NCI-H146 treated with DMSO at 0.1 percent for 48 hours (cell line): ENCODE results near the gene EXOC1L.

Source experiments
- DNase-seq: peaks from one replicate; lab custom pipeline; 2025; ENCODE audit not compliant: unreplicated experiment; lab: John Stamatoyannopoulos, UW

EXOC1L gene

GRCh38 chr4:55819634-55820033 lies at the start of gene EXOC1L:
EXOC1L (plus strand) TSS chr4:55819790; CDS start chr4:55820027, 237 bp downstream.
- no peak for DNase-seq

GRCh38 chr4:55770662-55771061 lies 48.9 kb upstream of the EXOC1L start:
- no peak for DNase-seq

GRCh38 chr4:55781341-55781740 lies 38.2 kb upstream of the EXOC1L start:
- no peak for DNase-seq

- DNase-seq: no peak
Observed at GRCh38 chr4:55781812-55782211, 37.8 kb upstream of the EXOC1L start.

- no peak for DNase-seq
Observed at GRCh38 chr4:55783584-55783983, 36.0 kb upstream of the EXOC1L start.

GRCh38 chr4:55784747-55785146 lies 34.8 kb upstream of the EXOC1L start:
- no peak for DNase-seq

- DNase-seq: no peak
Observed at GRCh38 chr4:55791666-55792065, 27.9 kb upstream of the EXOC1L start.

GRCh38 chr4:55793479-55793878 lies 26.1 kb upstream of the EXOC1L start:
- DNase-seq: no peak

GRCh38 chr4:55794053-55794452 lies 25.5 kb upstream of the EXOC1L start:
- no peak for DNase-seq

- no peak for DNase-seq
Observed at GRCh38 chr4:55795341-55795740, 24.2 kb upstream of the EXOC1L start.

- DNase-seq: no peak
Observed at GRCh38 chr4:55801498-55801897, 18.1 kb upstream of the EXOC1L start.

GRCh38 chr4:55807556-55807955 lies 12.0 kb upstream of the EXOC1L start:
- DNase-seq: peak; percentile 63

GRCh38 chr4:55808186-55808585 lies 11.4 kb upstream of the EXOC1L start:
- peak; percentile 19 for DNase-seq

- no peak for DNase-seq
Observed at GRCh38 chr4:55808632-55809031, 11.0 kb upstream of the EXOC1L start.

- DNase-seq: no peak
Observed at GRCh38 chr4:55817691-55818090, 1.9 kb upstream of the EXOC1L start.

GRCh38 chr4:55820279-55820678 lies 689 bp downstream of the EXOC1L start:
- DNase-seq: no peak

GRCh38 chr4:55822329-55822728 lies 2.7 kb downstream of the EXOC1L start:
- no peak for DNase-seq

- no peak for DNase-seq
Observed at GRCh38 chr4:55824865-55825264, 5.3 kb downstream of the EXOC1L start.

- DNase-seq: no peak
Observed at GRCh38 chr4:55826986-55827385, 7.4 kb downstream of the EXOC1L start.

GRCh38 chr4:55827582-55827981 lies 8.0 kb downstream of the EXOC1L start:
- no peak for DNase-seq

GRCh38 chr4:55830048-55830447 lies 10.5 kb downstream of the EXOC1L start:
- DNase-seq: no peak

- no peak for DNase-seq
Observed at GRCh38 chr4:55830716-55831115, 11.1 kb downstream of the EXOC1L start.

GRCh38 chr4:55834086-55834795 lies 14.7 kb downstream of the EXOC1L start:
- DNase-seq: no peak
